Islet of Langerhans (tissue), 1 donor: ENCODE data around the gene OTOP3.
"Not testable (repeated sequence)": the region's sequence is repeated elsewhere in the genome, so short reads cannot be mapped to it uniquely, and the experiment has no call there.

Source experiments
- FAIRE-seq: peaks from one replicate; lab custom pipeline; 2011; peaks lifted over from hg19 to GRCh38; lab: Jason Lieb, UNC

The OTOP3 gene

DNA sequence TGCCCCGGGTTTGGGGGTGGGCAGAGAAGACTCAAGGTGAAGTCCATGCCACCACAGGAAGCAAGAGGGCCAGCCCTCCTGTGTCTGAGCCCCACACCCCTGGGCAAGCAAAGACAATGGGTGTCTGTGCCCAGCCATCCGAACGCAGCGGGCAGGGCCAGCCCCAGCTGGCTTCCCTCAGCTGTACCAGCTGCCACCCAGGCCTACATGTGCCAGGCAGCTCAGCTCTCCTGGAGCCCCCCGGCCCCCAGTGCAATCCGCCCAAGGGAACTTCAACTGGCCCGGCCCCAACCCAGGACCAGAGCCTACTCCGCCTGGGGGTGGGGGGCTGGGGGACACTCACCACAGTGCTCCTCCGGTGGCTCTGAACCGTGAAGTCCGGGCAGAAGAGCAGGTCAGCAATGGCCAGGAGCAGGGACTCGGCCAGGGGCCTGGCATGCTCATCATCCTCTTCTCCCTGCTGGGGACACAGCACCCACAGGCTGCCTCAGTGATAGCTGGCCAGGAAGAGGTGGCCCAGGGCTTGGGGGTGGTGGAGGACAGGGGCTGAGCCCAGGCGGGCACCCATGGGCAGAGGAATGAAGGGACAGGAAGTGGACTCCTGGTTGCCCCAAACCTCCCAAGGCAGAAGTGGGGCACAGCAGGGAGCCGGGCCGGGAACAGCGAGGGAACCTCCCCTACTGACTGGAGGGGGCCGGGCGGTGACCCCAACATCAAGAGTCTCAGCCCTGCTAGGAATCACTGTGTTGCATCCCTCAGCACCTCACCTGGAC, 27.1 kb downstream of the OTOP3 start:
- FAIRE-seq: no peak

DNA sequence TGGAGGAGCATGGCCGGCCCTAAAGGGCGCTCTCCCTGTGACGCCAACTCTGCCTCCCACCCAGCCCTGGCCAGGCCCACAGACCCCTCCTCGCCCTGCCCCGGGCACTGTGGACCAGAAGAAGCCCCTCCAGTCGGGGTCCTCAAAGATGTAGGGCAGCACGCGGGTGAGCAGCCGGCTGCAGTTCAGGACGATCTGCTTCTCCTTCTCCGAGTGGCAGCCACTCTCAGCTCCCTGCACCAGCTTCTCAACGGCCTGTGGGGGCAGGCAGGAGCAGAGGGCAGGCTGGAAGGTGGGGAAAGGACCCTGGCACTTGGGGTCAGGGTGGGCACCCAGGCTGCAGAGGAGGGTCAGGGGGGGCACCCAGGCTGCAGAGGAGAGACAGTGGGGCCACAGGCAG, 28.0 kb downstream of the OTOP3 start:
- no peak for FAIRE-seq

DNA sequence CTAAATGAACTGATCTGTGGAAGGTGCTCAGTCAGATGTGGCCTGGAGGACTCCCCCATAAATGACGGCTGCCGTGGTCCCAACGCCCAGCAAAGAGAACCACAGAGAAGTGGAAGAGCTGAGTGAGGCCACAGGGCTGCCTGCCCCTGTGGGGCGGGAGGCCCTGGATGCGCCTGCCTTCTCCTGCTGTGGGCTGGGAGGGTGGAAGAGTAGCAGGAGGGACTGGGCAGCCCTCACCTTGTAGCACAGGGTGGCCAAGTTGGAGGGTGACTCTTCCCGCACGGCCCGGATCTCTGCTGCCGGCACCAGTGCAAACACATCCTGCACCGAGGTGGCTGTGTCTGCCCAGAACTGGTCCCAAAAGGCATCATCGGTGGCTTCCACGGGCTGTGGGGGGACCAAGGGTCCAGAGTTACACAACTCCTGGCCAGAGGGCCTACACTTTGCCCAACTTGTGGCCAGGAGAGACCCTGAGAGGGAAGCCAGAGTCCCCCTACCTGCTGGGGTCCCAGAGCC, 28.6 kb downstream of the OTOP3 start:
- no peak for FAIRE-seq

DNA sequence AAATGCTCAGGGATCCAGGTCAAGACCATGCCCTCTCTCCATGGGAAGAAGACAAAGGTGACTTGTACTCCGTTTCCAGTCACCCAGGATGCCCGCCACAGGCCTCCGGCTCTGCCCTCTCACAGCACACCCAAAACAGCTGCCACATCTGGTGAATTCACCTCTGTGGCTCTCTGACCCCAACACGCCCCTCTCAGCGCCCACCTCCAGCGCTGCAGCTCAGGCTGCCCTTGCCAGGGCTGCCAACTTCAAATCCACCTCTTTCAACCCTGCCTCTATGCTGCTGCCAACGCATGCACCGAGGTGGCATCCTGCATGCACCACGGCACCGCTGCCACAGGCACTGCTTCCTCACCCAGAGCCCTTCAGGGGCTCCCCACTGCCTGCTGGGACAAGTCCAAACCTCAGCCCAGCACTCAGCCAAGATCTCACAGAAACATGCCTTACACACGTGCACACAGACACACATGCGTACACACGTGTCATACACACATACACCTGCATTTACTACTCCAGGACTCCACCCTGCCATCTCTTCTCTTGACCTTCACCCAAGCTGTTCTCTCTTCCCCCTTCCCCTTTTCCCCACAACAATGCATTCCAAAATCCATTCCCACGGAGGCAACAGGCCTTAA, 29.4 kb downstream of the OTOP3 start:
- no peak for FAIRE-seq

DNA sequence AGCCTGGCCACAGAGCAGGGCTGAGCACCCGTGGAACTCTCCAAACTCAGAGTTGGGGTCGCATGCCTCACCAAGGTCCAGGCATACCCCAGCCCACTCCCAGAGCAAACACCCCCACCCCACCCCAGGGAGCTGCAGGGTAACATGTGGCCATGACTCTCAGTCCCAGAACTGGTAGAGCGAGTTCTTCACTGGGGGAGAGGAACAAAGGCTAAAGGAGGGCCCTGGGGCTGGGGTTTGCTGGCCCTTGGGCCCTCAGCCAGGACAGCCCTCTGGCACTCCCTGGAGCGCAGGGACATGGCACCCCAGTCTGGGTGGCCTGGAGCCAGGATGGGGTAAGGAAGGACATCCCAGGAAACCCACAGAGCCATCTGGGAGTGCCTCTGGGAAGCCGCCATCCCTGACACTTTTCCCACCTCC, 32.7 kb downstream of the OTOP3 start:
- FAIRE-seq: no peak

DNA sequence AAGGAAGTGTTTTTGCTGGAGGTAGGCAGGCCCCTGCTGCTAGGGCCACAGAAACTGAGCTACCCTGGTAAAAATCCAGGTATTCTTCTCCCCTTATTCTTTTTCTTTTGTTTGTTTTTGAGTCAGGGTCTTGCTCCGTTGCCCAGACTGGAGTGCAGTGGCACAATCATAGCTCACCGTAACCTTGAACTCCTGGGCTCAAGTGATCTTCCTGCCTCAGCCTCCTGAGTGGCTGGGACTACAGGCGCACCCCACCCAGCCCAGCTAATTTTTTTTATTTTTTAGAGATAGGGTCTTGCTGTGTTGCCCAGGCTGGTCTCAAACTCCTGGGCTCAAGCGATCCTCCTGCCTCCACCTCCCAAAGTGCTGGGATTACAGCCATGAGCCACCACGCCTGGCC, 33.8 kb downstream of the OTOP3 start:
- not testable (repeated sequence) for FAIRE-seq

DNA sequence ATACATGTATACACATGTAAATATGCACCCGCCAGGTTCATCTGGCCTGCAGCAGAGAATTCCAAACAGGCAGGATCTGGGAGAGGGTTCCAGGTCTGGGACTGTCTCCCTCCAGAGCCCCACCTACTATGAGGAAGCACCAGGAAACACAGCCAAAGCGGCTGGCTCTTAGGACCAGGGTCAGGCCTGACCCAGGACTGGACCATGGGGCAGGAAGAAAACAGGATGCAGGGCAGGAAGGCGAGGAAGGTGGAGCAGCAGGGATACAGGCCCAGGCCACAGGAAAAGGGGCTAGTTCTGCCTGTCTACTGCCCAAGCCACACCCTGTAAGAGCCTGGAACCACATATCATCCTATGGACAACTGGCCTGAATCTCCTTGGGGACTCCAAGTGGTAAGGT, 34.7 kb downstream of the OTOP3 start:
- no peak for FAIRE-seq

DNA sequence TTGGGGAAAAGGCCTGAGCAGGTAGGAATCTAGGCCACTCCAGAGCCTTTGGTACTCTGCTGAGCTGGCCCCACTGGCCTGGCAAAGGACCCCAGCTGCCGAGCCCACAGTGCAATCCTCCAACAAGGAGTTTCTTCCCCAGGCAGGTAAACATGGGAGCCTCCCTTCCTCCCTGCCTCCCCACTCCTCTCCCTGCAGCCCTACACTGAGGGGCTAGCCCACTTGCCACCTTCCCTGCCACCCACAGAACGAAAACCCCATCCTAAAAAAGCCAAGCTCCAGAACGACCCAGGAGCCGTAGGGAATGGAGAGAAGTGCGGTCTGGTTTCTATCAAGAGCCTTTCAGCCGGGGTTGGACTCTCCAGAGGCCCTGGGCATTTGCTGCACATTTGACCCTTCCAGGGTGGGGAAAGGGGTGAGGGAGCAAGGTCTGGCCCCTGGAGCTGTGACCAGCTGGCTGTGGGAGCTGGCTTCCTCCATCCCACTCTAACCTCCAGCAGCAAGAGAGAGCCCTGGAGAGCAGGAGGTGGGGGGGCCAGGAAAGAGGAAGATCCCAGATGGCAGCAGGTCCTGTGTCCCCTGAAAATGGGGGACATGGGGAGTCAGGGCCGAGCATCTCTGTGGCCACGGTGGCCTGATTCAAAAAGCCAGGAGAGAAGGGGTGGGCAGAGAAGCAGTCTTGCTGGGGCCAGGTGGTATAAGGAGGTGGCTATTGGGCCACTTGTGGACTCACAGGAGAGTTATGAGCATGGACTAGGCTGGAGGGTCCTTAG, 35.6 kb downstream of the OTOP3 start:
- no peak for FAIRE-seq

DNA sequence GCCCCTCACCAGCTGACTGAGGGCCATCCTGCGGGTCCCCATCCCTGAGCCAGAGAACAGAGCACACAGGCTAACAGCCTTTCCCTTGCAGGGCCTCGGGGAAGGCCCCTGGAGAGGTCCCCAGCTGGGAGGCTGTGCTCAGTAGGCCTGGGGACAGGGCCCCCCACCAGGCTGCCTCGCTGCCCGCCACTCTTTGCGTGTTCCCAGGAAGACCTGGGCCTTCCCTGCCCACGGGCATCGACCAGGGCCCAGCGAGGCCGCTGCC, 36.1 kb downstream of the OTOP3 start:
- FAIRE-seq: no peak

DNA sequence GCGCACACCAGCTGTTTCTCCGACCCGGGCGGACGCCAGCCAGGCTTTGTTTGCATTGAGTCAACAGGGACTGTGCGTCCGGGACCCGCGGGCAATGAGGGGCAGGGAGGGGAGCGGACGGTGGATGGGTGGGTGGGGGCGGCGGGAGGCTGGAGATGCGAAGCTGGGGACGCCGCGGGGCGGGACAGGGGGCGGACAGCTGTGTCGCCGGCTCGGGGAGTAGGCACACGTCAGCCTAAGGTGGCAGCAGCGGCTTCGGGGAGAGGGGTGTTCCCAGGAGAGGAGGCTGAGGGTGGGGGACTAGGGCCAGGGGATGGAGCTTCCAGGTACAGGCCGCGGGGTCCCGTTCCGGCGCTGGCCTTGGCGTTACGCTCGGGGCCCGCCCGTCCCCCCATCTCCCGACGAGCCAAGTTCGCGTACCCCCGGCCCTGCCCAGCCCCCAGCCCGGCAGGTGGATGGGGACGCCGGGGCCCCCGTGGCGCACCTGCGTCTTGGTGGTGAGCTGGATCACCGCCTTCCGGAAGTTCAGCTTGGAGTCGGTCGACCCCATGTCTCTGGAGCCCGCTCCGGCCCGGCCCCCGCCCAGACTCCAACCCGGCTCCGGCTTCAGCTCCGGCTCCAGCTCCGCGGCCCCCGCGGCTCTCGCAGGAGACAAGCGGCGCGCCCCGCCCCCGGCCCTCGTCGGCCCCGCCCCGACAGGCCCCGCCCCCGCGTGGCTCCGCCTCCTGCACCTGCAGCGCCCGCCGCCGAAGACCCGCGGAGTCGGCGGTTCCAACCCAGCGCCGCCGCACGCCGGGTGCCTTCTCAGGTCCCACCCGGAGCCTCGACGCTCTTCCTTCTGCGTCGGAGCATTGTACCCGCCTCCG, 36.6 kb downstream of the OTOP3 start, which contains the start of gene HID1:
TSS of gene HID1 (minus strand) at position 653 of the 866 bp plus-strand sequence. CDS start at position 550, 103 bp downstream.
- no peak for FAIRE-seq

DNA sequence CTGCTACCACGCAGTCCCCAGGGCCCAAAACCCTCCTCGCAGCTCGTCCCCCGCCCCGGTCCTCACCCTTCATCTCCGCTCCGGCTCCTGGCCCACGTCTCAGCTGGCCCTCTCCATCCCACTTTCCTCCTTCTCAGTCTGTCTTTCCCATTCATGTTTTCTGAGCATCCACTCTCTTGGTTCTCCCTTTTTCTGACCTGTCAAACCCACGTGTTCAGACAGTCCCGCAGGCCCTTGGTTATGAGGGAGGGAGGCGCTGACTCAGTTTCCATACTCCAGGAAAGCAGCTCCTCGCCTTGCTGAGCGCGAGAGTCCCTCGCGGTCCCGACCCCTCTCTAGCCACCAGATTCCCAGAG, 37.3 kb downstream of the OTOP3 start:
- no peak for FAIRE-seq

DNA sequence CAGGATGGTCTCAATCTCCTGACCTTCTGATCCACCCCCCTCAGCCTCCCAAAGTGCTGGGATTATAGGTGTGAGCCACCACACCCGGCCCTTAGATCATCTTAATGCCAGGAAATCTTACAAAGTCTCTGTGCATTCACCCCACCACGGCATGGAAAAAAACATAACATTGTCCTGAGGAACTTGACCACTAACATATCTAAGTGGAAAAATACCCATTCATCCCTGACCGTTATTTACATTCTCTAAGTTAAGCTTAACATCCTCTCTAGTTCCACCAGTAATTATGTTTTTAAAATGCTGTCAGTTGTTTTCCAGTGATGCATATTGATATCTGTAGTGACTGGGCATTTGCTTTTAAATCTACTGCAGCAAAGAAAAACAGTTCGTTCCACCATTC, 40.2 kb downstream of the OTOP3 start:
- FAIRE-seq: no peak

DNA sequence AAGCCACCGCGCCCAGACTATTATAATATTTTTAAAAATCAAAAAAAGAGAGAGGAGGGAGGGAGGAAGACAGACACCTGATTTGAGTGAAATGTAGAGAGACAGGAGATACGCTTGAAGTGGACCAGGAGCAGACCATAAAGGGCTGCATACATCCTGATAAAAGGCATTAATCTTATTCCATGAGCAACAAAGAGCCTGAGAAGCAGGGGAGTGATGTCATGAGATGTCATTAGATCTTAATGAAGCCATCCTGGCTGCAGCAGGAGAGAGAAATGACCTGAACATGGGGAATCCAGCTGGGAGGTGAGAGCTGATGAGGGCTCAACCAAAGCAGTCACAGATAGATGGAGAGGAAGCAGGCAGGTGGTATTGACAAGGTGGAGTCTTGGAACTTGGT, 42.1 kb downstream of the OTOP3 start:
- FAIRE-seq: no peak

DNA sequence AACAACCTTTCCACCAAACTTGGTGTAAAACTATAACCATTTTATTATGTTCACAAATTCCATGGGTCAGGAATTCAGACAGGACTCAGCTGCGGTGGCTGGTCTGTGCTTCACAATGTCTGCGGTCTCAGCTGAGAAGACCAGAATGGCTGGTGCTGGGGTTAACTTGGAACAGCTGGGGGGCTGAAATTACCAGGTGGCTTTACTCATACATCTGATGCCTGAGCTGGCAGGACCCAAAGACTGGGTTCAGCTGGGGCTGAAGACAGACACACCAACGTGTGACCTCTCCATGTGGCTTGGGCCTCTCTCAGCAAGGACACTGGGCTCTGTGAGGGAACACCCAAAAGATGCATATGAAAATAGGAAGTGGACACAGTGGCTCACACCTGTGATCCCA, 42.5 kb downstream of the OTOP3 start:
- no peak for FAIRE-seq

DNA sequence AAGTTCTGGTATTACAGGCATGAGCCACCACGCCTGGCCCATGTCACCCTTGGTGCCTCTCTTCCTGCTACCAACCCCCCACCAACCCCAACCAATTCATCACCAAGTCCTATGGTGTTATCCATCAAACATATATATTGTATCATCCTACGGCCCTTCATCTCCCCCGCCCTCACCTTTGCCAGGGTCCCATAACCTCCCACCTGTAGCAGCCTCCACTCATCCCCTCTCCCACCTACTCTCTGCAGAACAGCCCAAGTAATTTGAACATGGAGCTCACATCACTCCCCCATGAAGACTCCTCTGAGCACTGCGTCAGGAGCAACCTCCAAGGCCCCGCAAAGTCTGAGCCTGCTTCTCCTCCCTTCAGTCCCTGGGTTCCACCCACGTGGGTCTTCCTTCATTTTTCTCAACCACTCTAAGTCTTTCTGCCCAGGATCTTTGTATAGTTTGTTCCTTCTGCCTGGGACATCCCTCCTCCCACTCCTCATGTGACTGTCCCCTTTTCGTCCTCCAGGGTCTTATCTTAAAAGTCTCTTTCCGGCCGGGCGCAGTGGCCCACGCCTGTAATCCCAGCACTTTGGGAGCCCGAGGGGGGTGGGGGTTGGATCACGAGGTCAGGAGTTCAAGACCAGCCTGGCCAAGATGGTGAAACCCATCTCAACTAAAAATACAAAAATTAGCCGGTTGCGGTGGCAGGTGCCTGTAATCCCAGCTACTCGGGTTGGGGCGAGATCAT, 43.9 kb downstream of the OTOP3 start:
- FAIRE-seq: no peak

DNA sequence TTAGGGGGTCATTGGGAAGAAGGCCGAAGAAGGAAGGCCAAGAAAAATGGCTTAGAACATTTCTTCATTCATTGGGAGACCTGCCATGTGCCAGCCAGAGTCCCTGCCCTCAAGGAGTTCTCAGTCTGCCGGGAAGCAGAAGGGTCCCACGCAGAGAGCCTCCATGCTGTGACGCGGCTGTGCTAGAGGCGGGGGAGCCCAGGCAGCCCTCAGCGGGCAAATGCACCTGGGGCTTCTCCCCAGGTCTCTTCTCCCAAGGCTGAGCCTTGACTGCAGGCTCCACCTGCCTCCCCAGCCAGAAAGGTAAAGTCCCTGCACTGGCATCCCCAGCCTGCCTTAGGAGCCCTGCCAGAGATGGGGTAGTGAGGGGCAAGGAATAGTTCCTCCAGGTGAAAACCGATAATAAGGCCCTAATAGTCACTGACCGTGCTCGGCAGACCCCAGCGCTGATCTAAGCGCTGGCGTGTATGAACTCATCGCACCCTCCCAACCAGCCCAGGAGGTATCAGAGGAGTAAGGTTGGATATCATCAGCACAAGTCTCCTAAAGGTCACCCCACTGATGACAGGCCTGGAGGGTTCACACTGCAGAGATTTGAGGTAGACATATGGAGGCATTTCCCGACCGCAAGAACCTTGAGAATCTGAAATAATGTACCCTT, 45.8 kb downstream of the OTOP3 start:
- FAIRE-seq: no peak

DNA sequence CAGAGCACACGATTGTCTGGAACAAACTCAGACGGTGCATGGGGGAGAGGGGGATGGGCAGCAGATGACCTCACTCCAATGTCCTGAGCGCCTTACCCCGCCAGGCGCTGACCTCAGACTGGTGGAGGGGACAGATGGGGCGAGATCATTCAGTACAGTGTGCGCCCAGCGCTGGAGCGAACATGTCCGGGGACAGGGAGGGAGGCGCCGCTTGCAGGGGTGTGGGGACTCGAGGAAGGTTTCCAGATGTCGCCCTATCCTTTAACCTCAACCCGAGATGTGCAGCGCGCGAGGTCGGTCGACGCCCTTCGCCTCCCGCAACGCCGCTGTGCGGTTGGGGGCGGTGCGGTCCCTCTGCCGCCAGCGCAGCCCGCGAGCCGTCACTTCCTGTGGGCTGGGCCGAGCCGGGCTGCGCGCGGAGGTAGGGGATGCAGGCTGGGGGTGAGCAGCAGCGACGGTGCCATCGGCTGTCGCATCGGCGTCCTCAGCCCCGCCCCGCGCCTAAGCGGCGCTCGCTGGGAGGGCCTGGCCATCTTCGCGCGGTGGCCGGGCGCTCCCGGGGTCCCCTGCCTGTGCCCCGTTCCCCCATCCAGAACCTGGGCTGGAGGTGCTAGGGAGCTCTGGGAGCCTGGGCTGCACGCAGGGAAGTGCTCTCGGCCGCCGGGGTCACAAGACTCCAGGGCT, 46.4 kb downstream of the OTOP3 start:
- no peak for FAIRE-seq

DNA sequence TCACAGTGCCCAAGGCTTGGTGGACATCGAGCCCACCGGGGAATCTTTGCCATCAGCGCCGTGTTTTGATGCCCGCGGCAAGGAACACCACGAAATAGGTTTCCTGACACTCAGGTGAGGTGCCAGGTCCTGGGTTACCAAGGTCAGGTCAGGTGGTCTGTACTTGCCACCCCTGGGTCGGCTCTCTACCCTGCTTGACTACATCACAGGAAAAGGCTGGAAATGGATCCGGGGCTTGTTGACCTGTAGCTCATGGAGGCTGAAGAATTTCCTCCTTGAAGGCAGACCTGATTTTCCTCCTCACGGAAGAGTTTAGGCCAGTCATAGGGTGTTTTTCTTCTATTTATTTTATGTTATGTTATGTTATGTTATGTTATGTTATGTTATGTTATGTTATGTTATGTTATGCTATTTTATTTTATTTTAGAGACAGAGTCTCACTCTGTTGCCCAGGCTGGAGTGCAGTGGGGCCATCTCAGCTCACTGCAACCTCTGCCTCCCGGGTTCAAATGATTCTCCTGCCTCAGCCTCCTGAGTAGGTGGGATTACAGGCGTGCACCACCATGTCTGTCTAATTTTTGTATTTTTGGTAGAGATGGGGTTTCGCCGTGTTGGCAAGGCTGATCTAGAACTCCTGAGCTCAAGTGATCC, 47.1 kb downstream of the OTOP3 start:
- FAIRE-seq: not testable (repeated sequence)

DNA sequence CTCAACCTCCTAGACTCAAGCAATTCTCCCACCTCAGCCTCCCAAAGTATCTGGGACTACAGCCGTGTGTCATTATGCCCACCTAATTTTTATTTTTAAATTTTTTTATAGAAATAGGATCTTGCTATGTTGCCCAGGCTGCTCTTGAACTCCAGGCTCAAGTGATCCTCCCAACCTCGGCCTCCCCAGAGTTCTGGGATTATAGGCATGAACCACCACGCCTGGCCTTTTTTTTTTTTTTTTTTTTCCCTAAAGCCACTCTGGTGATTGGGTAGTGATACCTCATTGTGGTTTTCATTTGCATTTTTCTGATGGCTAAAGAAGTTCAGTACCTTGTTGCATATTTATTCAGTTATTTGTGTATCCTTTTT, 50.5 kb downstream of the OTOP3 start:
- no peak for FAIRE-seq

DNA sequence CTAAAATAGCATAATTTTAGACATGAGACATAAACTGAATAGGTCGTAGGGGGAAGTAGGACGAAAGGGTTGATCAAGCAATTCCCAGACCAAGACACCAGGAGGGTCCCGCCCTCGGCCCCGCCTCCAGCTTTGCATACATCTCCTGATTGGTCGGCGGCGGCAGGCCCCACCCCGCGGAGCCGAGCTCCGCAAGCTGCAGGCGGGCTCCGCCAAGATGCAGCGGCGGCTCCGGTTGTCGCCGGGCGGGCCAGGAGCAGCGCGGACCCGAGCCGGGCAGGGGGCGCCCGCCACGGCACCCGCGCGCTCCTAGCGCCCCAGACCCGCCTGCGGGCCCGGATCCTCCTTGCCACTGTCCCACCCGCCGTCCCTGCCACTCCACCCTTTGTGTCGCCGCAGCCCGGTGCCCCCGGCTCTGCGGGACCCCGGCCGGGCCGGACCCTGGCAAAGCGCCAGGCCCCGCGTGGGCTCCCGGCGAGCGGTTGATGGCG, 51.8 kb downstream of the OTOP3 start, which contains the start of gene CDR2L:
TSS of gene CDR2L (plus strand) at position 215 of the 491 bp plus-strand sequence. CDS start 412 bp downstream, outside the sequence.
- FAIRE-seq: no peak
